IMR-90 (cell line): ENCODE results near the gene PLIN5. TPM values are rescaled to one million over a fixed set of nuclear protein-coding genes. Genes with fewer than 3 reads are reported as not detected.

Experiments
- ATAC-seq: fragments of 200-7000 bp; cut with Tn5 transposase; 2 replicates; pipeline ENCODE4 v1.9.1; 2020; ENCODE audit warnings: low read depth, mild to moderate bottlenecking, moderate library complexity
- BruUV-seq: library from RNA; stranded (reverse); fragments of 400-500 nt; replicated peaks from 2 replicates; lab custom pipeline; 2021; lab: Mats Ljungman, UMichigan
- CTCF ChIA-PET: fragments of 300-600 bp; formaldehyde crosslinking; extraction: SDS; loops from one replicate; lab custom pipeline; 2021; ENCODE audit warnings: antibody characterized with exemption; lab: Yijun Ruan, JAX
- POLR2A ChIA-PET: fragments of 300-600 bp; sonication (Branson Sonifier 250); formaldehyde crosslinking; loops from one replicate; lab custom pipeline; 2022; ENCODE audit warnings: antibody characterized with exemption; ENCODE audit not compliant: unreplicated experiment; lab: Charles Lee
- DNase-seq: peaks from one replicate; pipeline ENCODE4 v3.0.0; 2013
- H2AFZ ChIP-seq: replicated peaks from 2 replicates; pipeline ENCODE3; 2013; ENCODE audit warnings: low read length, mild to moderate bottlenecking; ENCODE audit not compliant: poor library complexity
- H2AK5ac ChIP-seq: 2 replicates; pipeline ENCODE4 v1.6.1; 2013; ENCODE audit warnings: low read depth, low read length, inconsistent platforms
- H2AK9ac ChIP-seq: replicated peaks from 2 replicates; pipeline ENCODE3; 2013; ENCODE audit warnings: mild to moderate bottlenecking, low read depth, low read length, moderate library complexity; ENCODE audit not compliant: poor library complexity
- H2BK120ac ChIP-seq: 2 replicates; pipeline ENCODE4 v1.6.1; 2013; ENCODE audit warnings: low read depth, low read length, inconsistent platforms
- H2BK15ac ChIP-seq: 3 replicates; pipeline ENCODE4 v1.6.1; 2013; ENCODE audit warnings: low read depth, low read length, inconsistent platforms
- H2BK20ac ChIP-seq: 2 replicates; pipeline ENCODE4 v1.6.1; 2013; ENCODE audit warnings: low read depth, mild to moderate bottlenecking, inconsistent platforms, low read length, moderate library complexity
- H2BK5ac ChIP-seq: 2 replicates; pipeline ENCODE4 v1.6.1; 2013; ENCODE audit warnings: mild to moderate bottlenecking, low read depth, low read length, inconsistent platforms; ENCODE audit not compliant: poor library complexity, severe bottlenecking
- H3K14ac ChIP-seq: replicated peaks from 2 replicates; pipeline ENCODE4 v1.6.1; 2013; ENCODE audit warnings: low read depth, low read length, inconsistent platforms
- H3K18ac ChIP-seq: 2 replicates; pipeline ENCODE4 v1.6.1; 2013; ENCODE audit warnings: low read depth, low read length, control low read depth
- H3K23ac ChIP-seq: 2 replicates; pipeline ENCODE4 v1.6.1; 2013; ENCODE audit warnings: low read depth, low read length, inconsistent platforms
- H3K27ac ChIP-seq: 2 replicates; pipeline ENCODE4 v1.5.1; 2013; ENCODE audit warnings: mild to moderate bottlenecking, control low read depth, low read length; ENCODE audit not compliant: insufficient read depth
- H3K27me3 ChIP-seq: 2 replicates; pipeline ENCODE4 v1.6.1; 2013; ENCODE audit warnings: low read length; ENCODE audit not compliant: control insufficient read depth, insufficient read depth
- H3K36me3 ChIP-seq: 2 replicates; pipeline ENCODE4 v1.6.1; 2013; ENCODE audit warnings: low read length, mixed read lengths; ENCODE audit not compliant: control insufficient read depth, insufficient read depth
- H3K4ac ChIP-seq: 2 replicates; pipeline ENCODE4 v1.6.1; 2013; ENCODE audit warnings: low read depth, low read length, inconsistent platforms
- H3K4me1 ChIP-seq: 2 replicates; pipeline ENCODE4 v1.6.1; 2013; ENCODE audit warnings: low read length, mixed read lengths; ENCODE audit not compliant: control insufficient read depth, insufficient read depth
- H3K4me2 ChIP-seq: 2 replicates; pipeline ENCODE4 v1.6.1; 2013; ENCODE audit warnings: low read depth, mild to moderate bottlenecking, control low read depth, low read length, moderate library complexity
- H3K4me3 ChIP-seq: 2 replicates; pipeline ENCODE4 v1.5.1; 2013; ENCODE audit warnings: low read depth, mild to moderate bottlenecking, control low read depth, low read length, moderate library complexity; ENCODE audit not compliant: insufficient read depth
- H3K56ac ChIP-seq: 2 replicates; pipeline ENCODE4 v1.6.1; 2013; ENCODE audit warnings: low read length, inconsistent platforms; ENCODE audit not compliant: insufficient read depth; ENCODE audit errors: extremely low read depth
- H3K79me1 ChIP-seq, 2 experiments: 2 replicates each; pipeline ENCODE4 v1.6.1; 2013; ENCODE audit warnings: low read length in 2 of 2, inconsistent platforms in 1 of 2, low read depth in 1 of 2
- H3K9ac ChIP-seq: 2 replicates; pipeline ENCODE4 v1.6.1; 2013; ENCODE audit warnings: low read depth, low read length, control low read depth
- H3K9me1 ChIP-seq: 2 replicates; pipeline ENCODE4 v1.6.1; 2013; ENCODE audit warnings: low read length, inconsistent platforms; ENCODE audit not compliant: insufficient read depth
- H3K9me3 ChIP-seq: 2 replicates; pipeline ENCODE4 v1.6.1; 2013; ENCODE audit warnings: low read length; ENCODE audit not compliant: control insufficient read depth, insufficient read depth
- H4K20me1 ChIP-seq: 2 replicates; pipeline ENCODE4 v1.6.1; 2013; ENCODE audit warnings: low read length, inconsistent platforms; ENCODE audit not compliant: insufficient read depth
- H4K5ac ChIP-seq: 2 replicates; pipeline ENCODE4 v1.6.1; 2013; ENCODE audit warnings: mild to moderate bottlenecking, low read depth, low read length, control low read depth
- H4K8ac ChIP-seq, 2 experiments: 2 replicates each; pipeline ENCODE4 v1.6.1; 2013; ENCODE audit warnings: low read depth in 2 of 2, low read length in 2 of 2, control low read depth in 1 of 2, inconsistent platforms in 1 of 2
- H4K91ac ChIP-seq: 2 replicates; pipeline ENCODE4 v1.6.1; 2013; ENCODE audit warnings: low read depth, low read length, inconsistent platforms; ENCODE audit not compliant: insufficient read depth
- BHLHE40 ChIP-seq: fragments of 150-350 bp; IDR thresholded peaks from 2 replicates; pipeline ENCODE4 v1.6.1; 2016; ENCODE audit warnings: mild to moderate bottlenecking, low read depth, low read length
- NFE2L2 ChIP-seq: fragments of 150-350 bp; IDR thresholded peaks from 2 replicates; pipeline ENCODE4 v1.6.1; 2016; ENCODE audit warnings: low read depth, mild to moderate bottlenecking, low read length
- POLR2A ChIP-seq: IDR thresholded peaks from 2 replicates; pipeline ENCODE4 v1.6.1; 2012; ENCODE audit warnings: mild to moderate bottlenecking, low read depth, low read length
- RAD21 ChIP-seq: IDR thresholded peaks from 2 replicates; pipeline ENCODE4 v1.6.1; 2012; ENCODE audit warnings: low read length, improper control_type of control experiment
- RFX5 ChIP-seq: IDR thresholded peaks from 2 replicates; pipeline ENCODE4 v1.8.0; 2012; ENCODE audit warnings: low read depth, mild to moderate bottlenecking, low read length, moderate library complexity
- WGBS, 2 experiments: methylation state at CpG; one replicate each; pipeline versions ENCODE4 v1.1.5 to v1.1.7; 2013; ENCODE audit warnings: missing lambda C conversion rate in 2 of 2; ENCODE audit not compliant: insufficient read length in 1 of 2; ENCODE audit errors: extremely low coverage in 2 of 2; 5-methylcytosine and 5-hydroxymethylcytosine counted together
- dilution Hi-C: fragments of 300-500 bp; cut with HindIII; formaldehyde crosslinking; loops from one replicate; pipeline ENCODE4 v1.14.3; 2018; ENCODE audit warnings: low sequenced_read_pairs; ENCODE audit not compliant: unreplicated experiment
- in situ Hi-C: fragments of 300-500 bp; cut with MboI; formaldehyde crosslinking; loops from 3 replicates; pipeline ENCODE4 v1.14.3; 2019; ENCODE audit warnings: low sequenced_read_pairs, inconsistent platforms, mixed read lengths
- intact Hi-C: fragments of 100-400 bp; cut with micrococcal nuclease; formaldehyde crosslinking; loops from 2 replicates; pipeline ENCODE4 v1.10.0; 2022
- polyA plus RNA-seq, 3 experiments: library from polyadenylated mRNA; depleted of rRNA; stranded (reverse); fragments of >200 nt; gene quantifications; 2 replicates each; pipeline ENCODE4 v1.2.3, GENCODE V29; 2012; ENCODE audit warnings: low replicate concordance in 1 of 3
- total RNA-seq: library from RNA; depleted of rRNA; stranded (reverse); fragments of >200 nt; gene quantifications from 2 replicates; pipeline ENCODE4 v1.2.3, GENCODE V29; 2012

PLIN5 gene
- total and polyA plus RNA-seq, 2 of the 4 experiments (the other 2 are of a cell fraction), result not detected

DNA sequence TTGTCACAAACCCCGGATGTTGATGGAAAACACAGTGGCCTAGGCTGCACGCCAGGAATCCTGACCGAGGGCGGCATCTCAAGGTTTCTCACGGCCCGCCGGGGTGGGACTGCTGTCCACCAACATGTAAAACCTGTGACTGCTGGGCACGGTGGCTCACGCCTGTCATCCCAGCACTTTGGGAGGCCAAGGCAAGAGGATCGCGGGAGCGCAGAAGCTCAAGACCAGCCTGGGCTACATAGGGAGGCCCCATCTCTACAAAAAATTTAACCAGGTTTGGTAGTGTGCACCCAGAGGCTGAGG lies 27.9 kb downstream of the PLIN5 start:
- Histone ChIP-seq H2BK5ac (no peak overlapping the region), H3K9ac (no peak overlapping the region), H3K4me2 (no peak overlapping the region), H3K4ac (no peak overlapping the region), H3K56ac (no peak overlapping the region), H2AK5ac (0 out of 2 replicates have a peak overlapping the region, but pooled peaks have one; percentile 8), H4K20me1 (no peaks in the 10 kb centered on the region), H4K91ac (no peak overlapping the region), H3K18ac (no peak overlapping the region), H3K9me3 (no peaks in the 10 kb centered on the region), H3K36me3 (peaks cover 29% of the 10 kb centered on the region), H2BK20ac (no peak overlapping the region), H3K9me1 (peaks cover 8% of the 10 kb centered on the region; the same call in 1 of the 2 replicates), H3K4me3 (no peak overlapping the region), H3K23ac (no peak overlapping the region), H2AK9ac (no peak overlapping the region), H3K27me3 (no peaks in the 10 kb centered on the region), H3K4me1 (peaks cover 4% of the 10 kb centered on the region), H3K27ac (no peak overlapping the region), H4K5ac (no peak overlapping the region), H2AFZ (no peak overlapping the region), H2BK120ac (no peak overlapping the region), H4K8ac (peak overlapping the region in 1 of 2 experiments; percentile 27; a peak in 1 of 4 replicates), H3K79me1 (peaks cover 0 to 8% of the 10 kb centered on the region in 2 experiments; a peak in 1 of 4 replicates), H3K14ac (no peak overlapping the region), H2BK15ac (no peak overlapping the region)
- DNase-seq (no peak), ATAC-seq (no peak)
- 92% methylated on average over 5 of the region's 12 CpGs; no CpG with 5 or more reads in 1 of the 2 experiments for WGBS, 2 experiments
- in situ Hi-C loops, result no loop called here
- dilution Hi-C loops, result no loop called here
- POLR2A ChIA-PET, result no interaction called here
- TF ChIP-seq RAD21 (no peak), RFX5 (no peak), NFE2L2 (no peak), POLR2A (no peak), BHLHE40 (no peak)
- CTCF ChIA-PET, result no interaction called here
- intact Hi-C loops, result no loop called here
- BruUV-seq, result no TSS peak
